T-helper 9 cell (primary cell): ENCODE data around the gene TTLL5.

Experiments used
- DNase-seq: peaks from one replicate; pipeline ENCODE4 v3.0.0-alpha.2; 2020

TTLL5 gene

GRCh38 chr14:75742867-75743266 lies 81.8 kb downstream of the TTLL5 start:
- no peak for DNase-seq

DNA sequence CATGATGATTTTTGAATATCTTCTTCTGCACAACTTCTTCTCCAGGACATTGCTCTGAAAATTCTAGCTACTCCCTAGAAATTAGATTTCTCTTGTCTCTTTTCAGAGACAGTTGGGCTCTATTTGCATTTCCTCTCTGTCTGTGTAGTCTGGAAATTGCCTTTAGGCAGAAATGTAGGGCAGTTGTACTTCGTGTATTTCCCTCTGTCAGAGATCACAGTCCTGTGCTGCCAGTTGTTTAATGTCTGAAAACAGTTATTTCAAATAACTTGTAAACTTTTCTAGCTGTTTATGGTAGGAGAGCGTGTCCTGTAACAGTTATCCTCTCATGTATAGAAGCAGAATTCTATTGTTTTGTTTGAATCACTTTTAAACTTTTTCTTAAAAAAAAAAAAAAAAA lies 86.9 kb downstream of the TTLL5 start:
- no peak for DNase-seq

DNA sequence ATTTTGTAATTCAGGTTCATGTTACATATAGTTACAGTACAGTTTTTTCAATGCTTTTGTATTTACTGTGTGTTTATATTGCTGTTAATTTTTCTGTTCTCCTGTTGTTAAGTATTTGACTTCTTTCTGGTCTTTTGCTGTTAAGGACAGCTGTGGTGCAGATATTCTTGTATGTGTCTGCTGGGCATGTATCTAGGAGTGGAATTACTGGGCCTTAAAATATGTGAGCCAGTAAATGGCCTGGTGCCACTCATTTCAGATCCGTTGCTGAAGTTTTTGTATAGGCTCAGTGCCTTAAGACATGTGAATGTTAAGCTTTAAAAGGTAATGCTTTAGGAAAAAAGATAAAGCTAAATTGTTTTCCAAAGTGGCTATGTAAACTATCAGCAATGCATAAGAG lies 87.3 kb downstream of the TTLL5 start:
- DNase-seq, result no peak

DNA sequence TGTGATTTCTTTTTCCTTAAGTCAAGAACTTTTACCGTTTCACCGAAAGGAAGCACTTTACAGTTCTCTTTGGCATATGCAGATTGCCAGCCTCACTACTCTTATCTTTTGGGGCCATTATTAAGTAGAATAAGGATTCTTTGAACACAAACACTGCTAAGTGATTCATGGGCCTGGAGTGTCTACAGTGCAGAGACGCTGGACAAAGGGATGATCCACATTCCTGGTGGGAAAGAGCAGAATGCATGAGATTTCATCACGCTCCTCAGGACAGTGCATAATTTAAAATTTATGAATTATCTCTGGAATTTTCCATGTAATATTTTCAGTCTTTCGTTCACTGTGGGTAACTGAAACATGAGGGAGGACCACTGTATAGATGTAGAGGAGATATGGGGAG lies 90.2 kb downstream of the TTLL5 start:
- DNase-seq, result no peak

- no peak for DNase-seq
Measured at GRCh38 chr14:75752086-75752485, 91.0 kb downstream of the TTLL5 start.

GRCh38 chr14:75752907-75753594 lies 92.0 kb downstream of the TTLL5 start:
- DNase-seq, result no peak

DNA sequence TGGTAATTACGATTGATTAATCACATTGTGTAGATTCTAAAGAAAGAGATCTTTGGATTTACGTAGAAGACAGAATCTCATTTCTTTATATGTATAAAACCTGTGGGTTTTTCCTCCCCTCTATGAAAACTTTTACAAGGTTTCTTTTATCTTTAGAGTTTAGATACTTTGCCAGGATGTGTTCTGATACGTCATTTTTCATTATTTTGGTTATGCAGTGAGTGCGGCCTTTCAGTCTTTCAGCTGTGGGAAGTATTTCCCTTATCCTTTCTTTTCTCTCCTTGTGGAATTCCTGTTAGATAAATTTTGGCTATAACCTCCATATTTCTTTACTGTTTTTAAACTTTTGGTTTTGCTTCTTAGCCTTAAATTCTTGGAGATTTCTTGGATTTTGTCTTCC lies 92.7 kb downstream of the TTLL5 start:
- no peak for DNase-seq

DNA sequence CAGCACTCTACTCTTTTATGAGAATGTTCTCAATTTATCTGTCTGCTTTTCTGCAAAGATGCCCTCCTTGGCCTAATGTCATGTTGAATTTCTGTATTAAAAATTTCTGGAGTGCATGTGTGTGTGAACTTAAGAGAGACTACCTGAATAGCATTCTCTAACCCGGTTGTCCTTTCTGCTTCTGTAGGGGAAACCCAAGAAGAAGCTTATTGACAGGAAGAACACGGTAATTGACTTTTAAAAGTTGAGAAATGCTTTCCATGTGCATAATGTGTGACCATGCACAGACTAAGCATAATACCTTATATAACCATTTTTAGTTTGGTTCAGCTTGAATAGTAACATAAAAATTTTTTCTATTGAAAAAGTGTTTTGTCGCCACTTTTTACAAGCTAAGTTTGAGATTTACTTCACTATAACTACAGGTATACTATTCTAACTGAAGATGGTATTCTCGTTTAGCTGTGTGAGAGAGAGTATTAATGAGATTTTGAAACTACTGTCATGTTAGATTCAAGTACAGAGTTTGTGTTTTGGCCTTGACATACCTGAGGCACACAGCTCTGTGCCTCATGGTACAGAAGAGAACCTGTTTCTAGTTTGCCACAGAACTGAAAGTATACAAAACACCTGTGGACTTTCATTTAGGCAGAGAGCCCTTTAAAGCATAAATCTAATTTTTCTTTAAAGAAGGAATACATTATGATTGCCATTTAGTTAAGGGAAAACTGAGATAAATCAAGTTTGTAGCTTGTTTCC lies 96.8 kb downstream of the TTLL5 start:
- no peak for DNase-seq

DNA sequence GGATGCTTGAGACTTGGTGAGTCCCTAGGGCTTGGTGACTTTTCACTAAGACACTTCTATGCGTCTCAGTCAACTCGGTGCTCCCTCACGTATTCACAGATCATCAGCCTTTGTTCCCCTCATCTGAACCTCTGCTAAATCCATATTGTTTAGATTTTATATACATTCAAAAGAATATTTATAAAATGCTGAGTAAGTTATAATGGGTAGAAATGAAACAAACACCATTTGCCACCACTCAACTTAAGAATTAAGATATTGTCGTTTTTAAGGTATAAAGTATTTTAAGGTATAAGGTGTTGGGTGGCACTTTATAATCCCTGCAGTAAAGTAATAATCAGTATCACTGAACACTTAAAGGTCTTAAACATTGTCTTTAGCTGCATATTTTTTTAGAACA lies 103.0 kb downstream of the TTLL5 start:
- no peak for DNase-seq

- no peak for DNase-seq
Measured at GRCh38 chr14:75769047-75769685, 108.1 kb downstream of the TTLL5 start.

GRCh38 chr14:75770635-75771034 lies 109.6 kb downstream of the TTLL5 start:
- no peak for DNase-seq

DNA sequence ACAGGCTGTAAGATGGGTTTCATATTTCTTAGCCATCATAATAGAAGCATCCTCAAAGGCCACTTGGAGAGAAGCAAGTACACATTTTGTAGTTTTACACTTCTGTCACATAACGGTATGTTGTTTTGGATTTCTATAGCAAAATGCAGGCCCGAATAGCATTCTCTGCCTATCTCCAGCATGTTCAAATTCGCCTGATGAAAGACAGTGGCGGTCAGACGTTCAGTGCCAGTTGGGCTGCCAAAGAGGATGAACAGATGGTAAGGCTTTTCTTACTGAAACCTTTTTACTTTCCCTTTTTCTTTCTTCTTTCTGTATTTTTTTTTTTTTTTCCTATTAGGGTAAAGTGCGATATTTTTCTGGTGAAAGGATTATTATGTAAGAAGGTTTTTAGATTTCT lies 110.5 kb downstream of the TTLL5 start:
- no peak for DNase-seq

GRCh38 chr14:75773046-75773445 lies 112.0 kb downstream of the TTLL5 start:
- DNase-seq, result no peak

DNA sequence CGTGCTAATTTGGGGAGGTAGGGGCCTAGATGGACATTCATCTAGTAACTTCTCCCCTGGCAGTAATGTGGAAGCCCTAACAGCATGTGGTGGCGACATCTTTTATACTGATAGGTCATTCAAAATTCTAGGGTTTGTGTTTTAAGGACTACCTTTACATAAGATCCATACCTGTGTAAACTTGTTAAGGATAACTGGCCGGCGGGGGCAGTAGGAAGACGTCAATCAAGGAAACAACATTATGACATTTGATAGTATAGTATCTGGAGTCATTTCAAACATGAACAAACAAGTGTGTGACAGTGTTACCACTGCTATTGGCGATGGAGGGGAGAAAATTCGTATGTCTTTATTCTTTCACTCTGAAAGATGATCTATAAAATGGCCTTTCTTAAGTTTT lies 120.0 kb downstream of the TTLL5 start:
- DNase-seq, result no peak

- no peak for DNase-seq
Measured at GRCh38 chr14:75783184-75783583, 122.1 kb downstream of the TTLL5 start.

DNA sequence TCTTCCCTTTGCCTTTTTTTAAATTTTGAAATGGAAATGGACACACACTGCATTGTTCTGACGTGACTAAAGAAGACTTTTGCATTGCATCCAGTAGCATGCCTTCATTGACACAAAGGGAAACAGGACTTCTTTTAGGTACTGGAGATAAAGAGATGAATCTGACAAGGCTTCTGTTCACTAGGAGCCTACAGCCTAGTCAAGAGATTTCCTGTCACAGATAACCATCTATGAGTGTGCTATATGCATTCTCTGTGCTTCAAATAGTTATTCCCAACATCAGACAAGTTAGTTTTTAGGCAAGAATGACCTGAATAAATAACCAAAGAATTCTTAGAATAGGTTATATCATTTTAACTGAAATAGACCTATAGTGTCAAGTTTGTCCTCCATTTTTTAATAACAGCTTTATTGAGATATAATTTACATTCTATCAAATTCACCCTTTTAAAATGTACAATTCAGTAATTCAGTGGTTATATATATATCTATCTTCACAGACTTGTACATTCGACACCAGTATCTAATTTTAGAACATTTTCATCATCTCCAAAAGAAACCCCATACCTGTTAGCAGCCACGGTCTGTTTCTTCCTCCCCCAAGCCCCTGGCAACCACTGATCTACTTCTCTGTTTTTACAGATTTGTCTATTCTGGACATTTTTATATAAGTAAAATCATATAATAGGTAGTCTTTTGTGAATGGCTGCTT lies 122.7 kb downstream of the TTLL5 start:
- no peak for DNase-seq

DNA sequence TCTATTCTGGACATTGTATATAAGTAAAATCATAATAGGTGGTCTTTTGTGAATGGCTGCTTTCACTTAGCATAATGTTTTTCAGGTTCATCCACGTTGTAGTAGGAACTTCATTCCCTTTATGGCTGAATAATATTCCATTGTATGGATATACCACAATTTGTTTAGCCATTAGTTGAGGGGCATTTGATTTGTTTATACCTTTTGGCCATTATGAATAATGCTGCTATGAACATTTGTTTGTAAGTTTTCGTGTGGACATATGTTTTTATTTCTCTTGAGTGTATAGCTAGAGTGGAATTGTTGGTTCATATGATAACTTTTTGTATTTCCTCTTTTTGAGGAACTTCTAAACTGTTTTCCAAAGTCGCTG lies 123.3 kb downstream of the TTLL5 start:
- DNase-seq, result no peak

GRCh38 chr14:75793806-75794205 lies 132.8 kb downstream of the TTLL5 start:
- no peak for DNase-seq

DNA sequence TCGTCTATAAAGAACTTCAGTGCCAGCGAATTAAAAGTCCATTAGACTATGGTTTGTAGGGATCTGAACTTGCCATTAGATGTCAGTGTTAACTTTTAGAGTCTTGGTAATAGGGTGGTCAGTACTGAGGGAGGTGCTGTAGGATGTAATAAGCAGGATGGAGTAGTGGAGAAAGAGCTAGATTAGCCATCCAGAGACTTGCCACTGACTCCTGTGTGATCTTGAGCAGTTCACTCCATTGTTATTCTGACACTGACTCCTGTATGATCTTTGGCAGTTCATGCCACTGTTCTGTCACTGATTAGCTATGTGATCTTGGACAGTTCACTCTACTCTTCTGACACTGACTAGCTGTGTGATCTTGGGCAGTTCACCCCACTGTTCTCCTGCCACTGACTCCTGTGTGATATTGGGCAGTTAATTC lies 133.6 kb downstream of the TTLL5 start:
- DNase-seq, result no peak

- DNase-seq, result no peak
Measured at GRCh38 chr14:75800792-75801191, 139.7 kb downstream of the TTLL5 start.

GRCh38 chr14:75802486-75802885 lies 141.4 kb downstream of the TTLL5 start:
- DNase-seq, result no peak

DNA sequence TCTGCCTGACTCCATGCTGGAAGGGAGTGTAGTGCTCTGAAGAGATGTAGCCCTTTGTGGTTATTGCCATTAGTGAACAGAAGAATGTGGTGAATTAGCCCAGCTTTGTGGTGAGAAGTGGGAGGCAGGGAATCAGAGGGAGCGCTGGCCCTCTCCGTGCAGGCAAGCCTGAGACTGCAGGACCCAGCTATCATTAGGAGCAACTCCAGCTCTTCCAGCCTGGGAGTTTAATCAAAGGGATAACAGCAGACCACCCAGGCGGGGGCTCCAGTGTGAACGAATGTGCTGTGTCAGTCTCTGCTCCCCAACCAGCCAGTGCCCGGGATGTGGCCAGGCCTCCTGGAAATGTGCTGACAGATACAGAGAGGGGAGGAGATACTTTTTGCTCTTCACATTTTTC lies 142.7 kb downstream of the TTLL5 start:
- no peak for DNase-seq

DNA sequence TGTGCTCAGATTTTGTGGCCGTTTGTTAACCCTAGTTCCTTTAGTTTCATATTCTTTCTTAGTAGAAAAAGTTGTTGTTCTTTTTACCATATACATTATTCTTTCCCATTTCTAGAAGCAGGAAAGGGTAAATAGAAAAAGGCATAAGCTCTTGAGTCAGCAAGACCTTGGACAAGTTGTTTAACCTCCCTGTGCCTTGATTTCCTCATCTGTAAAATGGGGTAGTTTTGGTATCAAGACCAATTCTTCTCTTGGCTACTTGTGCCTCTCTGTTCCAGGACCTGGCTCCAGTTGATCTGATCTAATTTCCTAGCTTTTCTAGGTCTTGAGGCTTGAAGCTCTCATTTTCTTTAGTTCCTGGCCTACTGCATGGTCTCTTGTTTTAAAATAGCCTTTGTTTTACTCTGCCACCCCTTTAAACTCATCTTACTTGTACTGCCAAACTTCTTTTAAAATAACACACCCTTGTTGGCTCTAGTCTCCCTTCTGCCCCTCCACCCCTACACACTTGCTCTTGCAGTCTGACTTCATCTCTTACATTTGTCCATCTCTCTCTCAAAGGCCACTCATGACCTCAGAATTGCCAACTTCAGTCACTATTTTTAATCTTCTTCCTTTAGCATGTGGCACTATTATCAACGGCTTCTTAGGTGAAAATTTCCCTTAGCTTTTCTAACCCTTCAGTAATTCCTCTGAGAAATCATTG lies 143.7 kb downstream of the TTLL5 start:
- no peak for DNase-seq
